Left lung (tissue), 10 donors: ENCODE results near the gene KIAA0513. TPM values are rescaled to one million over a fixed set of nuclear protein-coding genes. Genes with fewer than 3 reads are reported as not detected.
A peak's percentile ranks its signal among the peaks of the same experiment; 100 is the strongest.

ENCODE experiments used
- ATAC-seq: fragments of 200-7000 bp; cut with Tn5 transposase; one replicate; pipeline ENCODE4 v1.9.1; 2020; ENCODE audit warnings: moderate library complexity
- DNase-seq, 4 donors: peaks; one replicate each; pipeline ENCODE4 v3.0.0-alpha.2; 2013 to 2020
- H3K27ac ChIP-seq, 2 donors: fragments of 200-600 bp; sonication (generic) in 1 of 2; one replicate each; pipeline versions ENCODE4 v1.5.0 to v1.8.0; 2020 to 2021
- H3K27me3 ChIP-seq, 2 donors: fragments of 200-600 bp; sonication (generic) in 1 of 2; one replicate each; pipeline versions ENCODE4 v1.5.0 to v1.8.0; 2020 to 2021
- H3K36me3 ChIP-seq, 2 donors: fragments of 200-600 bp; sonication (generic) in 1 of 2; one replicate each; pipeline versions ENCODE4 v1.5.0 to v1.8.0; 2020 to 2021
- H3K4me1 ChIP-seq, 2 donors: fragments of 200-600 bp; one replicate each; pipeline ENCODE4 v1.8.0; 2021
- H3K4me3 ChIP-seq, 2 donors: fragments of 200-600 bp; sonication (generic) in 1 of 2; one replicate each; pipeline versions ENCODE4 v1.5.0 to v1.8.0; 2020 to 2021; ENCODE audit warnings: mild to moderate bottlenecking in 1 of 2
- H3K9me3 ChIP-seq, 2 donors: fragments of 200-600 bp; sonication (generic) in 1 of 2; one replicate each; pipeline versions ENCODE4 v1.5.0 to v1.8.0; 2020 to 2021
- intact Hi-C, 2 donors: fragments of 100-400 bp; cut with DNase I; formaldehyde crosslinking; loops; one replicate each; pipeline versions ENCODE4 v1.11.2 to v1.14.2; 2022
- polyA plus RNA-seq, 6 donors: library from polyadenylated mRNA; unstranded; fragments of 120-200 nt; gene quantifications; one replicate each; pipeline ENCODE4 v1.2.1, GENCODE V29; 2013; ENCODE audit not compliant: insufficient read length in 6 of 6
- total RNA-seq, 2 donors: library from RNA; stranded (reverse); fragmentation: NEBNext Ultra II Directional; extraction: Animal tissue kit (Norgen Biotek cat#: 25700); gene quantifications; one replicate each; pipeline ENCODE4 v1.2.1, GENCODE V29; 2021
- TF ChIP-seq, protein P1 (sequence below), 2 donors: fragments of 200-600 bp; sonication (generic) in 1 of 2; IDR thresholded peaks; one replicate each; pipeline versions ENCODE4 v1.5.0 to v1.8.0; 2021; ENCODE audit warnings: antibody characterized with exemption in 2 of 2
- donor health status: DM: no; HTN: yes; CAD: no.
- donor health status: DM: no; HTN: no; CAD: no.

KIAA0513 gene
- total and polyA plus RNA-seq, 8 donors, result 4.4 to 31.7 (median 7.6) TPM

DNA sequence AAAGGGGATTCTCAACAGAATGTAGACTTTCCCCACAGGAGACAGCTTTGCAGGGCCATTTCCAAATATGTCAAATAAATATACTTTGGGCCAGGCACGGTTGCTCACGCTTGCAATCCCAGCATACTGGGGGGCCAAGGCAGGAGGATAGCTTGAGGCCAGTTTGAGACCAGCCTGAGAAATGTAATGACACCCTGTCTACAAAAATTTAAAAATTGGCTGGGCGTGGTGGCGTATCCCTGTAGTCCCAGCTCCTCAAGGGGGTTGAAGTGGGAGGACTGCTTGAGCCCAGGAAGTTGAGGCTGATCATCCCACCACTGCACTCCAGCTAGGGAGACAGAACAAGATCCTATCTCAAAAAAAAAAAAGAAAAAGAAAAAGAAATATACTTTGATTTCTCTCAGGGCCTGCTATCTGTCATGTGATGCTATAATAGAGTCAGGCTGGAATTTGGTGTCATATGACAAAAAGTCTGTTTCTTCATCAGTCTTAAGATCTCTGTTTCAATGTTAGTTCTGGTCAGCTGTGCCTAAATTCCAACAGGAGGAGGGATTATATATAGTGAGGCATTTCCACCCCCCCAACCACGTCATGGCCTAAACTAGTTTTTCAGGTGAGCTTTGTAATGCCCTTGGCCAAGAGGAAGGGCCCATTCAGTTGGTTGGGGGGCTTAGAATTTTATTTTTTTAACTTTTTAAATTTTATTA, 12.0 kb upstream of the KIAA0513 start:
- TF ChIP-seq, protein P1, sequence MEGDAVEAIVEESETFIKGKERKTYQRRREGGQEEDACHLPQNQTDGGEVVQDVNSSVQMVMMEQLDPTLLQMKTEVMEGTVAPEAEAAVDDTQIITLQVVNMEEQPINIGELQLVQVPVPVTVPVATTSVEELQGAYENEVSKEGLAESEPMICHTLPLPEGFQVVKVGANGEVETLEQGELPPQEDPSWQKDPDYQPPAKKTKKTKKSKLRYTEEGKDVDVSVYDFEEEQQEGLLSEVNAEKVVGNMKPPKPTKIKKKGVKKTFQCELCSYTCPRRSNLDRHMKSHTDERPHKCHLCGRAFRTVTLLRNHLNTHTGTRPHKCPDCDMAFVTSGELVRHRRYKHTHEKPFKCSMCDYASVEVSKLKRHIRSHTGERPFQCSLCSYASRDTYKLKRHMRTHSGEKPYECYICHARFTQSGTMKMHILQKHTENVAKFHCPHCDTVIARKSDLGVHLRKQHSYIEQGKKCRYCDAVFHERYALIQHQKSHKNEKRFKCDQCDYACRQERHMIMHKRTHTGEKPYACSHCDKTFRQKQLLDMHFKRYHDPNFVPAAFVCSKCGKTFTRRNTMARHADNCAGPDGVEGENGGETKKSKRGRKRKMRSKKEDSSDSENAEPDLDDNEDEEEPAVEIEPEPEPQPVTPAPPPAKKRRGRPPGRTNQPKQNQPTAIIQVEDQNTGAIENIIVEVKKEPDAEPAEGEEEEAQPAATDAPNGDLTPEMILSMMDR (IDR thresholded peaks at IDR 0.05), result no peak
- Histone ChIP-seq H3K4me1 (peaks cover 0 to 40% of the 10 kb centered on the region in 2 donors), H3K4me3 (no peak overlapping the region), H3K27ac (peak overlapping the region in 1 of 2 donors; percentile 78), H3K27me3 (no peaks in the 10 kb centered on the region), H3K9me3 (no peaks in the 10 kb centered on the region), H3K36me3 (no peaks in the 10 kb centered on the region)
- no peak for DNase-seq
- intact Hi-C loops, result no loop called here
- ATAC-seq, result no peak

DNA sequence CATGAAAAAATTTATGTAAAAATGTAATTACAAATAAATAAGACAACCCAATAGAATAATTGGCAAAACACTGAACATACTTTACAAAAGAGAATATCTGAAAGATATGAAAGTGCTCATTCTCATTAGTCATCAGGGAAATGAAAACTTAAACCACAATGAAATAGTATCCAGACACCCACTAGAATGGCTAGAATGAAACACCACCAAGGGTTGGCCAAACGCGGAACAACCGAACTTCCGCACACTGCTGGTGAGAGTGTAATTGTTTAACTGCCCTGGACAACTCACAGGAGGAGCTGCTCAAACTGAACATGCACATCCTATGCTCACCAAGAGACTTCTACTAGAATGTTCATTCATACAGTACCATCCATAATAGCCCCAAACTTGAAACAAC, 10.4 kb upstream of the KIAA0513 start:
- H3K9me3 ChIP-seq, result no peaks in the 10 kb centered on the region
- H3K36me3 ChIP-seq, result no peaks in the 10 kb centered on the region
- no peaks in the 10 kb centered on the region for H3K27me3 ChIP-seq
- DNase-seq (peak in 1 of 4 donors; percentile 60), ATAC-seq (peak; percentile 27)
- peak overlapping the region; percentile 45 to 78 for H3K27ac ChIP-seq
- TF ChIP-seq, protein P1 (IDR thresholded peaks at IDR 0.05), result no peak
- intact Hi-C loops, result no loop called here
- H3K4me3 ChIP-seq, result no peak overlapping the region
- peaks cover 0 to 35% of the 10 kb centered on the region in 2 donors for H3K4me1 ChIP-seq

DNA sequence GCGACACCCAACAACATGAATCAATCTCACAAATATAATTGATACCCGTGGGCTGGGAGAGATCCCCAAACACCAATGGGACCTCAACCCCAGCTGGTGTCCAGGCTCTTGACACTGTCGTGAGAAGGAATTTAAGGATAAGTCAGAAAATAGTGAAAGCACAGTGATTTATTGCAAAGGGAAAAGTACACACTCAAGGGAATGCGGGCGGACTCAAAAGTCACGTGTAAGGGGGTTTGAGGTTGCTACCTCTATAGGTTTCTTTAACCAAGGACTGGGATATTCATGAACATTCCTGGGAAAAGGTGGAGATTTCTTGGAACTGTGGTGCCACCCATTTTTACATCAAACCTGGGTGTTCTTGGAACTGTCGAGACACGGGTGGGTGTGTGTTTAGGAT, 10.0 kb upstream of the KIAA0513 start:
- TF ChIP-seq, protein P1 (IDR thresholded peaks at IDR 0.05), result no peak
- no peaks in the 10 kb centered on the region for H3K27me3 ChIP-seq
- H3K9me3 ChIP-seq, result no peaks in the 10 kb centered on the region
- peak overlapping the region in 1 of 2 donors; percentile 78 for H3K27ac ChIP-seq
- H3K4me3 ChIP-seq, result no peak overlapping the region
- ATAC-seq (no peak), DNase-seq (no peak)
- H3K4me1 ChIP-seq, result peaks cover 0 to 34% of the 10 kb centered on the region in 2 donors
- intact Hi-C loops, result no loop called here
- H3K36me3 ChIP-seq, result no peaks in the 10 kb centered on the region

DNA sequence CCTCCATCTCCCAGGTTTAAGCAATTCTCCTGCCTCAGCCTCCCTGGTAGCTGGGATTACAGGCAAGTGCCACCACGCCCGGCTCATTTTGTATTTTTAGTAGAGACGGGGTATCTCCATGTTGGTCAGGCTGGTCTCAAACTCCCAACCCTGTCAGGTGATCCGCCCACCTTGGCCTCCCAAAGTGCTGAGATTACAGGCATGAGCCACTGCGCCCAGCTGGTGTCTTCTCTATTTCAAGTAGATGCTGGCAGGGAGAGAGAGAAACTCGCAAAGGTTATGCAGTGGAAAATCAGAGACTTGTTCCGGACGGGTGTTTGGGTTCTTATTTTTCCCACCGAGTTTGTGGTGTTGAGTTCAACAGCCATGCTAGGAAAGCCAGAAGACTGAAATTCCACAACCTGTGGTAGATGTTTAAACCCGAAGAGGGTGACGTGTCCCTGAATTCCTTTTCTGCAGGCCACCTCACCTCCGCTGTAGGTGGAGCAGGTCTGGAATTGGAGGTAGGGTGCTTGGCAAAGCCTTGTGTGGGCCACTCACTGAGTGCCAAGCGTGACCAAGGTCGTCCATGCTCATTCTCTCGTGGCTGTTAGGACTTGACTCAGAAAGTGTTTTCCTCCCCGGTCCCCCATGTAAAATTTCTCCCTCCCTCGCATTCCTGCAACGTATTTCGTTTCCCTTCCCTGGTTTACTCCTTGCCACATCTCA, 8.9 kb upstream of the KIAA0513 start:
- TF ChIP-seq, protein P1 (IDR thresholded peaks at IDR 0.05), result no peak
- DNase-seq (peak in 2 of 4 donors; percentile 44 to 58), ATAC-seq (peak; percentile 81)

DNA sequence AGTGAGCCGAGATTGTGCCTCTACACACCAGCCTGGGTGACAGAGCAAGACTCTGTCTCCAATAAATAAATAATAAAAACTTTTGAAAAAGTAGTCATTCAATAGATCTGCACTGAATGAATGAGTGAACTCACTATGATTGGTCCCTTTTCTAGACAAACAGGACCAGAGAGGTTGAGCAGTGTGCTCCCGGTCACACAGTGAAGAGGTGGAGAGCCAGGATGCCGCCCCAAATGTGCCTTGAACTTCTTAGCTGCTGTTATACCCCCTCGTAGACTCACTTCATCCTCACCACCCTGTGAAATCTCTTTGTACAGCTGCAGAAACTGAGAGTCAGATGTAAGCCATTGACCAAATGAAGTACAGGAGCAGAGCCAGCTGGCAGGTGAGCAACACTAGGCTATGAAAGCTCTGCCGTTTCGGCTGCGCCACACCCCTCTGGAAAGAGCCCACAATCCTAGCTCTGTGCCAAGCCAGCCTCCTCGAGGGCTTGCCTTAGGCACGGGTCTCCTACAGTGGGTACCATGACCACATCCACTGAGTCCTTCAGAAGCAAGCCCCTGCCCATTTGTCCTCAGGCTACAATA, 7.8 kb upstream of the KIAA0513 start:
- Histone ChIP-seq H3K27me3 (no peaks in the 10 kb centered on the region), H3K27ac (peak overlapping the region; percentile 43 to 55), H3K4me3 (no peak overlapping the region), H3K4me1 (peaks cover 0 to 29% of the 10 kb centered on the region in 2 donors), H3K36me3 (no peaks in the 10 kb centered on the region), H3K9me3 (no peaks in the 10 kb centered on the region)
- TF ChIP-seq, protein P1 (IDR thresholded peaks at IDR 0.05), result no peak
- ATAC-seq (peak; percentile 84), DNase-seq (peak in 1 of 4 donors; percentile 74)
- intact Hi-C loops, result no loop called here

More for the DNA sequence above, 8.9 kb upstream of the KIAA0513 start:
- Histone ChIP-seq H3K4me1 (peaks cover 0 to 34% of the 10 kb centered on the region in 2 donors), H3K27ac (peak overlapping the region; percentile 43 to 55), H3K36me3 (no peaks in the 10 kb centered on the region), H3K9me3 (no peaks in the 10 kb centered on the region), H3K27me3 (no peaks in the 10 kb centered on the region), H3K4me3 (no peak overlapping the region)
- intact Hi-C loops, result no loop called here
